Measurements from ENCODE around the gene PKN1. TPM values are rescaled to one million over a fixed set of nuclear protein-coding genes. Genes with fewer than 3 reads are reported as not detected.

PKN1 gene
- total and polyA plus RNA-seq, 9 of the 15 experiments (the other 6 are each of a cell fraction or from before 2014, with no cell fraction given): 0.30 to 228 (median 77.5) TPM

DNA sequence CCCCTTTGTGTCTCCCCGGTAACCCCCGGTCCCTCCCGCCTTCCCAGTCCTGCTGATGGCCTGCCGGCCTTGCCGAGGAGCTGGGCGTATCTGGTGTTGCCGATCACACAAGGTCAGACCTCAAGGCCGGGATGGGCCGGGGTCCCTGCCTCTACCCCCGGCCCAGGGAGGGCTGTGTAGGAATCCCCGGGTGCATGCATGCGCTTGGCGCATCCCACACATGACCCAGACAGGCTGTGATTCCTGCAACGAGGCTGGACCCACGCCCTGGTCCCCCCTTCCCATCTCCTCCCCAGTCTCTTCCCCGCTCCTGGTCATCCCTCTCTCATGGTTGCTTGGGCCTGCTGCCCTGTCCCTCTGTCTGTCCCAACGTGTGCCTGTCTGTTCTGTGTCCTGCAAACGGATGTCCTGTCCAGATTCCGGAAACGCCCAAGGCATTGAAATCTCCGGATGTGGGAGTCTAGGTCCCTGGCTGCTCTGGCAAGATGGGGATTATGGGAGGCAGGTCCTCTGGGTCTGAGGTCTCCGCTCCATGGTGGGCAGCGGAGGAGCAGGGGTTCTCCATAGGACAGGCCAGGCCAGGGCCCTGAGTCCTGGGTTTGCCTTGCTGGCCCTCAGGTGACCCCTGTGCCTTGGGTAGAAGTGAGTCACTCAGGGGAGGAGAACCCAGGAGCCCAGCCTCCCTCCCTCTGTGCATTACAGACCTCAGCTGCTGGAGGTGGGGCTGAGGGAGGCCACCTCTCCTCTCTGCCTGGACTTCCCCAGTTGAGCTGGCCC is 1.6 kb downstream of the PKN1 start (continued):
- no peak for TF ChIP-seq ZNF354B (CRISPR knock-in tag; IDR thresholded peaks at IDR 0.05)
- TF ChIP-seq WHSC1 (IDR thresholded peaks at IDR 0.05; ENCODE audit: low read length): no peak
- TF ChIP-seq, protein P1, sequence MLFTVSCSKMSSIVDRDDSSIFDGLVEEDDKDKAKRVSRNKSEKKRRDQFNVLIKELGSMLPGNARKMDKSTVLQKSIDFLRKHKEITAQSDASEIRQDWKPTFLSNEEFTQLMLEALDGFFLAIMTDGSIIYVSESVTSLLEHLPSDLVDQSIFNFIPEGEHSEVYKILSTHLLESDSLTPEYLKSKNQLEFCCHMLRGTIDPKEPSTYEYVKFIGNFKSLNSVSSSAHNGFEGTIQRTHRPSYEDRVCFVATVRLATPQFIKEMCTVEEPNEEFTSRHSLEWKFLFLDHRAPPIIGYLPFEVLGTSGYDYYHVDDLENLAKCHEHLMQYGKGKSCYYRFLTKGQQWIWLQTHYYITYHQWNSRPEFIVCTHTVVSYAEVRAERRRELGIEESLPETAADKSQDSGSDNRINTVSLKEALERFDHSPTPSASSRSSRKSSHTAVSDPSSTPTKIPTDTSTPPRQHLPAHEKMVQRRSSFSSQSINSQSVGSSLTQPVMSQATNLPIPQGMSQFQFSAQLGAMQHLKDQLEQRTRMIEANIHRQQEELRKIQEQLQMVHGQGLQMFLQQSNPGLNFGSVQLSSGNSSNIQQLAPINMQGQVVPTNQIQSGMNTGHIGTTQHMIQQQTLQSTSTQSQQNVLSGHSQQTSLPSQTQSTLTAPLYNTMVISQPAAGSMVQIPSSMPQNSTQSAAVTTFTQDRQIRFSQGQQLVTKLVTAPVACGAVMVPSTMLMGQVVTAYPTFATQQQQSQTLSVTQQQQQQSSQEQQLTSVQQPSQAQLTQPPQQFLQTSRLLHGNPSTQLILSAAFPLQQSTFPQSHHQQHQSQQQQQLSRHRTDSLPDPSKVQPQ (CRISPR knock-in tag; IDR thresholded peaks at IDR 0.05; ENCODE audit: borderline replicate concordance): no peak
- peak in 1 of 2 experiments; percentile 21; a peak in 1 of 4 replicates for TF ChIP-seq FOXA3 (CRISPR knock-in tag; conservative IDR thresholded peaks at IDR 0.05 in 1 of 2, IDR thresholded peaks at IDR 0.05 in 1 of 2)
- no peak for TF ChIP-seq ZNF133 (CRISPR knock-in tag; IDR thresholded peaks at IDR 0.05)
- no peak for TF ChIP-seq ZBTB1 (CRISPR knock-in tag; IDR thresholded peaks at IDR 0.05; ENCODE audit: borderline replicate concordance, low read depth)
- TF ChIP-seq, protein P2, sequence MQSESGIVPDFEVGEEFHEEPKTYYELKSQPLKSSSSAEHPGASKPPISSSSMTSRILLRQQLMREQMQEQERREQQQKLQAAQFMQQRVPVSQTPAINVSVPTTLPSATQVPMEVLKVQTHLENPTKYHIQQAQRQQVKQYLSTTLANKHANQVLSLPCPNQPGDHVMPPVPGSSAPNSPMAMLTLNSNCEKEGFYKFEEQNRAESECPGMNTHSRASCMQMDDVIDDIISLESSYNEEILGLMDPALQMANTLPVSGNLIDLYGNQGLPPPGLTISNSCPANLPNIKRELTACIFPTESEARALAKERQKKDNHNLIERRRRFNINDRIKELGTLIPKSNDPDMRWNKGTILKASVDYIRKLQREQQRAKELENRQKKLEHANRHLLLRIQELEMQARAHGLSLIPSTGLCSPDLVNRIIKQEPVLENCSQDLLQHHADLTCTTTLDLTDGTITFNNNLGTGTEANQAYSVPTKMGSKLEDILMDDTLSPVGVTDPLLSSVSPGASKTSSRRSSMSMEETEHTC (IDR thresholded peaks at IDR 0.05): no peak
- no peak for TF ChIP-seq ZNF23 (CRISPR knock-in tag; IDR thresholded peaks at IDR 0.05)
- no peak for TF ChIP-seq CBX8 (IDR thresholded peaks at IDR 0.05; ENCODE audit: borderline replicate concordance, extremely low read depth, low read depth, low read length, poor library complexity, severe bottlenecking)
- no peak for TF ChIP-seq TAF9B (IDR thresholded peaks at IDR 0.05; ENCODE audit: partially characterized antibody)
- TF ChIP-seq, protein P3, sequence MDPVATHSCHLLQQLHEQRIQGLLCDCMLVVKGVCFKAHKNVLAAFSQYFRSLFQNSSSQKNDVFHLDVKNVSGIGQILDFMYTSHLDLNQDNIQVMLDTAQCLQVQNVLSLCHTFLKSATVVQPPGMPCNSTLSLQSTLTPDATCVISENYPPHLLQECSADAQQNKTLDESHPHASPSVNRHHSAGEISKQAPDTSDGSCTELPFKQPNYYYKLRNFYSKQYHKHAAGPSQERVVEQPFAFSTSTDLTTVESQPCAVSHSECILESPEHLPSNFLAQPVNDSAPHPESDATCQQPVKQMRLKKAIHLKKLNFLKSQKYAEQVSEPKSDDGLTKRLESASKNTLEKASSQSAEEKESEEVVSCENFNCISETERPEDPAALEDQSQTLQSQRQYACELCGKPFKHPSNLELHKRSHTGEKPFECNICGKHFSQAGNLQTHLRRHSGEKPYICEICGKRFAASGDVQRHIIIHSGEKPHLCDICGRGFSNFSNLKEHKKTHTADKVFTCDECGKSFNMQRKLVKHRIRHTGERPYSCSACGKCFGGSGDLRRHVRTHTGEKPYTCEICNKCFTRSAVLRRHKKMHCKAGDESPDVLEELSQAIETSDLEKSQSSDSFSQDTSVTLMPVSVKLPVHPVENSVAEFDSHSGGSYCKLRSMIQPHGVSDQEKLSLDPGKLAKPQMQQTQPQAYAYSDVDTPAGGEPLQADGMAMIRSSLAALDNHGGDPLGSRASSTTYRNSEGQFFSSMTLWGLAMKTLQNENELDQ (CRISPR knock-in tag; IDR thresholded peaks at IDR 0.05; ENCODE audit: borderline replicate concordance): no peak
- TF ChIP-seq, protein P4, sequence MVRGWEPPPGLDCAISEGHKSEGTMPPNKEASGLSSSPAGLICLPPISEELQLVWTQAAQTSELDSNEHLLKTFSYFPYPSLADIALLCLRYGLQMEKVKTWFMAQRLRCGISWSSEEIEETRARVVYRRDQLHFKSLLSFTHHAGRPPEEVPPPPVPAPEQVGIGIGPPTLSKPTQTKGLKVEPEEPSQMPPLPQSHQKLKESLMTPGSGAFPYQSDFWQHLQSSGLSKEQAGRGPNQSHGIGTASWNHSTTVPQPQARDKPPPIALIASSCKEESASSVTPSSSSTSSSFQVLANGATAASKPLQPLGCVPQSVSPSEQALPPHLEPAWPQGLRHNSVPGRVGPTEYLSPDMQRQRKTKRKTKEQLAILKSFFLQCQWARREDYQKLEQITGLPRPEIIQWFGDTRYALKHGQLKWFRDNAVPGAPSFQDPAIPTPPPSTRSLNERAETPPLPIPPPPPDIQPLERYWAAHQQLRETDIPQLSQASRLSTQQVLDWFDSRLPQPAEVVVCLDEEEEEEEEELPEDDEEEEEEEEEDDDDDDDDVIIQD (CRISPR knock-in tag; IDR thresholded peaks at IDR 0.05): no peak
- no peak for TF ChIP-seq ZNF253 (CRISPR knock-in tag; conservative IDR thresholded peaks at IDR 0.05)
- TF ChIP-seq HDAC1 (IDR thresholded peaks at IDR 0.05): peak in 1 of 2 experiments; percentile 47; a peak in 1 of 4 replicates
- TF ChIP-seq NR2C1 (IDR thresholded peaks at IDR 0.05): 0 out of 2 replicates have a peak, but pooled peaks have one; percentile 18
- no peak for TF ChIP-seq NR2C1 (tag; IDR thresholded peaks at IDR 0.05)
- peak; percentile 32; the same call in 1 of the 2 replicates for TF ChIP-seq MYNN (IDR thresholded peaks at IDR 0.05)
- TF ChIP-seq MYNN (CRISPR knock-in tag; IDR thresholded peaks at IDR 0.05): no peak
- TF ChIP-seq FOSL1 (tag; conservative IDR thresholded peaks at IDR 0.05): peak; percentile 66
- TF ChIP-seq SMAD3 (CRISPR knock-in tag; conservative IDR thresholded peaks at IDR 0.05): no peak
- no peak for TF ChIP-seq BCOR (IDR thresholded peaks at IDR 0.05)
